HG03378 (cell line): Measurements from ENCODE around the gene GSG1L.

Experiments used
- ATAC-seq: cut with Tn5 transposase; IDR thresholded peaks from one replicate; pipeline ENCODE4 v1.9.1; 2021; ENCODE audit warnings: mild to moderate bottlenecking, moderate library complexity; ENCODE audit not compliant: unreplicated experiment

The GSG1L gene

DNA sequence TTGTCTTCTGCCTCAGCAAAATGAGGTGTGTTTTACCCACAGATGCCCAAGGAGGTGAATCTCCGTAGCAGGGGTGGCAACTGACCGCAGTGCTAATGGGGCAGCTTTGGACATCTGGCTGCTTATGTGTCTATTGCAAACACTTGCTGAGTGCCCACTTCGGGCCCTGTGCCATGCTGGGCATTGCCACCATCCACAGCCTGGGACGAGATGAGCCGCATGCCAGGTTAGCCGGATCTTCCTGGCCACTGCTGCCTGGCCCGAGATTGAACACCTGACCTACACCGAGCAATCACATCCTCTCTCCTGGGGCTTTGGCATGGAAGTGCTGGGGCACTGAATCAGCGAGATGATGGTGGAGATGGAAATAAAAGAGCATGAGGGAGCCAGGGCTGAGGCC is 238.7 kb downstream of the GSG1L start:
- no peak for ATAC-seq

DNA sequence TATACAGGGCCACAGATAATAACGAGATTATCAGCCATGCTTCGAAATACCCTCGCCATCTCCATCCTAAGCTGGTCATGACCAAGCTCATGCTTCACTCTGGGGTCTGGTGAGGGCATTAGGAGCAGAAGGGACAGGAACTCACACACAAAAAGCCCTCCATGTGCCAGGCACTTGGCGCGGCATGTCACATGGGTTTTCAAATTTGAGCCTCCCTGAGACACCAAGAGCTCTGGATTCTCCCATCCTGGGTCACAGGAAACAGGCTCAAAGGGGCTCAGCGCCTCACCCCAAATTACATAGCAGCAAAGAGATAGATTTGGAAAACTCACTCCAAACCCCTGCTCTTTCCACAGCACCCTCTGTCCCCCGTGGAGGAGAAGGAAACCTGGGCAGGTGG is 239.5 kb downstream of the GSG1L start:
- no peak for ATAC-seq

DNA sequence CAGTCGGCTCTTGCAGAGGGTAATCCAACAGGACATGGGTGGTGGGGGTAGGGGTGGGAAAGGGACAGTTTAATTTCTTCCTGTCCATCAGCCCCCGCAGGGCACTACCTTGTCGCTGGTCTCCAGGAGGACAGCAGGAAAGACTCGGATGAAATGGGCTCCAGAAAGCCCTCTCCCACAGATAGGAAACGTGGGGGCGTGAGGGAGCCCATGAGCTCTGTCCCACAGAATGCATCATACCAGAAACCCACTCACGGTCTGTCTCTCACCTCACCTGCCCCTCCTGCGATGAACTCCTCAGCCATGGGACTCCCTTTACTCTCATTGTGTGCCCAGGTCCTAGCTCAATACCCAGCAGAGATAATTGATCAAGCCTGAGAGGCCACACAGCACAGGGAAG is 240.1 kb downstream of the GSG1L start:
- no peak for ATAC-seq

DNA sequence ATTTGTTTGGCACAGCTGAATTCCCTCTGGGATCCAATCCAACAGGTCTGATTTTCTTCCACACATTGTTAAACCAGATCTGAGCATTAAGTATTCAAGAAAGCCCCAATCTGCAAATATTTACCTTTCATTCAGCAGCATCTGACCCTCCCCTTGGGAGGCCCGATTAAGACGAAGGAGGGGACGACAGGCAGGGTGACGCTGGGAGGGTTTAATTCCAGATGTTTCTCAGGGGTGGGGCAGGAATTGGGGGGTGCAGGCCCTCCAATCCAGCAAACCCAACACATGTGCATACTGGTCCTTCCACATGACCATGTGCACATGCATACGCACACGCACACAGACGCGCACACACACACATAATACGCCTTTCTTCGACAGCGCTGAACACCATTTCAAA is 240.5 kb downstream of the GSG1L start:
- ATAC-seq, result no peak

DNA sequence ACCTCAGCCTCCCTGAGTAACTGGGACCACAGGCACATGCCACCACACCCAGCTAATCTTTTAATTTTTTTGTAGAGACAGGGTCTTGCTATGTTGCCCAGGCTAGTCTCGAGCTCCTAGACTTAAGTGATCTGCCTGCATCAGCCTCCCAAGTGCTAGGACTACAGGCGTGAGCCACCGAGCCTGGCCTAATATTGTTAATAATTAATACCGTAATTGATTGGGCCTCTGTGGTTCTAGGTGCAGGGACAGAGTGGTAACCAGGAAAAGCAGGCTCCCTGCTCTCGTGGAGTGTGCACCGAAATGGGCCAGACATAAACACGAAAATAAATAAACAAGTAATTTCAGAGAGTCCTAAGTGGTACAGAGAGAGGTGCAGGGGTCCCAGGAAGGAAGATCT is 241.0 kb downstream of the GSG1L start:
- no peak for ATAC-seq

DNA sequence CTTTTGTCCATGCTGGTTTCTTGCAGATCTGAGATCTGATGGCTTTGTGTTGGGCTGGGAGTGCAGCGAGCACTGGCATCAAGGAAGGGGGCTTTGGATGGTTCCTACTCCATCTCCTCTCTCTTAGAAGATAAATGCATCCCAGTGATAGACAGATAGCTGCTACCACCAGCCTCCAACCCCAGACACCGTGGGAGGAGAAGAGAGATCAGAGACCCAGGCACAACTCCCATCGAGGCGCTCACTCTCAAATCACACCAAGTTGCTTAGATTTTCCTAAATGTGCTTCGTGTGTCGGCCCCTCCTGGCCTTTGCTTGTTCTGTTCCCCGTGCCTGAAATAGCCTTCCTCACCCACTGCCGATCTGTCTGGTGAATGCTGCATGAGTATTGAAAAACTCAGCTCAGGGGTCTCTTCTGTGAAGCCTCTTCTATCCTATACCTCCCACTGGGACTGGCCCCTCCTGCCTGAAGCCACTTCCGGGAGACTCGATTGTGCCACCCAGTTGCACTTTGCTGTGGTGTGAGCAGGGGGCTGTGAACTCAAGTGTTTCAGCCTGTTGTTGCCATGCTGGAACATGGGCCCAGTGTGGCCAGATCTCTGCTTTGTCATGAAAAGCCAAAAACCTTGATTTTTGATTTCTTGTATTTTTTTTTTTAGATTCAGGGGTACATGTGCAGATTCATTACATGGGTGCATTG is 242.7 kb downstream of the GSG1L start:
- no peak for ATAC-seq

DNA sequence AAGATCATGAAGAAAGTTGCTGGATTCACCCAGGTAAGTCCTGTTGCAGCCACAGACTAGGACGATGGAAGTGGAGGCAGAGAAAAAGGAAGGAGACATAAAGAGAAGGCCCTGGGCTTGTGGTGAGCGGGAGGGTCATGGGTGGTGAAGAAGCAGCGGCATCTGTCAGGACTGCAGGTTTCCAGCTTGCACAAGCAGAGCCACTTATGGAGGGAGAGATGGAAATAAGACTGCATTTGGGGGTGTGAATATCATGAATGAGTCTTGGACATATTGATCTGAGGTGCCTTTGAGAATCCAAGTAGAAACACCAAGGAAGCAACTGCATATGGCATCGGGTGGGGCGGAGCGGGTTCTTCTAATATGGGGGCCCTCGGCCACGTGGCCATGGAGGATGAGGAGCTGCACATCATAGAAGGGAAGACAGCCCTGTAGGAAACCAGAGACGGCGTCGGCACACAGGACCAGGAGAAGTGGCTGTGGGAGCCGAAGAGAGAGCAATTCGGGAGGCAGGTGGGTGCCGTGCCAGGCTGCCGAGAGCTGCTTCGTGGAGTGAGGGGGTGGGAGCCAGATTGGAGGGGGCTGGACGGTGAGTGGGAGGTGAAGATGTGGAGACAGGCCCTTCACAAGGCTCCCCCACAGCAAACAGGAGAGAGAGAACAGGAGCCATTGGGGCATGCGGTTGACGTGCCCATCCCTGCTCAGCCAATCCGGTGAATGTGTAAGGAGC is 243.5 kb downstream of the GSG1L start:
- ATAC-seq, result no peak

DNA sequence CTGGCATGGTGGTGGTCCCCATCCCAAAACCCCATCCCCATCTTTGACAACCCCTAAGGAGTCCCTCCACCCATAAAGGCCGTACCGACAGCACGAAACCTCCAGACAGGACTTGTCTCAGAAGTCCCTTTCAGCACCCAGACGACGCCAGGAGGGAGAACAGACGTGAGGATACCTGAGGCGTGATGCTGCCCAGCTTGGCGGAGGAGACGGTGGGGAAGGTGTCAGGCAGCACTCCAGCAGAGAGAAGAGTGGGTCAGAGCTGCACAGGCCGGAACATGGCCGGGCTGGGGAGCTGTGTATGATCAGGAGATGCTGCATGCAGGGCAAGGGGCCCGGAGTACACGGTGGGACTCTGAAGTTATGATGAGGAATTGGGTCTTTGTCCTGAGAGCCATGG is 244.2 kb downstream of the GSG1L start:
- no peak for ATAC-seq

DNA sequence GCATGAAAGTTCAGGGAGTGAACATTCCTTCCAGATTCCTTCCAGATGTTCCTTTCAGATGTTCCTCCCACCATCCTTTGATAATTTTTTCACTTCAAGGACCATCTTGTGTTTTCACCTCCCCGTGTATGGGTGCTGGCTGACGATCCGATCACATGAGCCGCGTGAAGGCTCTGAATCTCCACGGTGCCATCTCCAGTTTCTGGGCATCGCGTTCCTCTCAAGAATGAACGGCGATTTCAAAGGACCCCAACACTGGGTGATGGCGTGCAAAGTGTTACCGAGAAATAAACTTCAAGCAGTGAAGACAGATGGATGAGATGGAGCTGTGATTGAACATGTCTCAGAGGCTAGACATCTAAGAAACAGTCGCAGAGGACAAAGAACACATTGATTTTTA is 245.3 kb downstream of the GSG1L start:
- no peak for ATAC-seq

DNA sequence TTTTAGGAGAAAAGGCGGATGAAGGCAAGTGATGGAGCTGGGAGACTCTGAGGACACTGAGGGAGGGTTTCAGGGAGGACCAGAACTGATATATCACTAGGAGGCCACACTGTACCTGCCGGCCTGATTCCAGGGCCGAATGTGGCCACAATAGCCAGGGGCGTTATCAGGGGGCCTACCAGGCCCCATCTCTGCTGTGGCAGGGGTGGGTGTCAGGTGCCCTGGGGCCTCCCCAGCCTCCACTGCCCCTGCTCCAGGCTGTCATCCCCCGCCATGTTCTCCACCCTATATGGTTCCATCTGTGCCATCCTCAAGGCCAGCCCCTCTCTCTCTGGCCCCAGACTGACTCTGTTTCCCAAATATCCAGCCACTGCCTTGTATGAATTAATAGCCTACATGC is 246.5 kb downstream of the GSG1L start:
- ATAC-seq, result no peak

DNA sequence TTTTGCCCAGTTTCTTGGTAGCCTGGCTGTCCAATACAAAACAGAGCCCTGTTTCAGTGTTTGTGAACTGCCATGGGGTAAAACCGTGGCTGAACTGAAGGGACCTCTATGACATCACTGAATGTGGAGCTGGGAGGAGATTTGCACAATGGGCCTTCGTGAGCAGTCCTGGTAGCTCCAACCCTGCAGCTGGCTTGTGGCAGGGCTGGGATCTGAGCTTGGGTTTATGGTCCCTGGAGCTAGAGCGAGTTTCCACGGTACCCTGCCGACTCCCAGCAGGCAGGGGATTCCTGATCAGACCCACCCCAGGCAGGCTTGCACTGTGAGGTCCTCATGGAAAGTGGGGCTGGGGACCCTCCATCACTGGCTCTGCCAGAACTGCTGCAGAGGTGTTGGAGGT is 247.0 kb downstream of the GSG1L start:
- ATAC-seq, result no peak

DNA sequence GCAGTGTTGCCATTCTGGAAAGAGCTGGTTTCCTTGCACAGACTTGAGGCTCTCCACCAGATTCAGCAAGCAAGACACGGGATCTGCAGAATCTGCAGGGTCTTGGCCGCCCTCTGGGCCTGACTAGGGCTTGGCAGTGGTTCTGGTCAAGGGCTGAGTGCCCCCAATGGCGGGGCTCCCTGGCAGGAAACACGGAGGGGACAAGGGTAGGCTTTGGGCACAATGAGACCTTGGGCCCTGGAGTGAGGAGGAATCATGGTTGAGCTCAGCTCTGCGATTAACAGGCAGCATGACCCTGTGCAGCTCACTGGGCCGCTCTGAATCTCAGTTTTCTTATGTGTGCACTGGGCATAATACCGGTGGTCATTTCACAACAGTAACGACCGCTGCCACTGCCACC is 249.9 kb downstream of the GSG1L start:
- ATAC-seq, result no peak

DNA sequence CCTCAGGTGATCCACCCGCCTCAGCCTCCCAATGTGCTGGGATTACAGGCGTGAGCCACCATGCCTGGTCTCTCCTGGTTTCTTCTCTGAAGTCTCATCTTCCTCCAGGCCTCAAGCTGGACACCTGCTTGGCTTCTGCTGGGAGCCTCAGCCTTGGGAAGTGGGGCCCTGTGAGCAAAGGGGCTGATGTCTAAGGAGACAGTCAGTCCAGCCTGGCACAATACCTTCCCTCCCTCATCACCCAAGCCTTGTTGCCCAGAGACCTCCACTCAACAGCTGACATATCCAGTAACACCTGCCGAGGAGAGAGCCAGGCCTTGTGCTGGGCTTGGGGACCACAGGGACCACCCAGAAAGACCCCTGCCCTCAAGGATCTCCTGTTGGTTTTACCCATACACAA is 251.6 kb downstream of the GSG1L start:
- ATAC-seq, result no peak

DNA sequence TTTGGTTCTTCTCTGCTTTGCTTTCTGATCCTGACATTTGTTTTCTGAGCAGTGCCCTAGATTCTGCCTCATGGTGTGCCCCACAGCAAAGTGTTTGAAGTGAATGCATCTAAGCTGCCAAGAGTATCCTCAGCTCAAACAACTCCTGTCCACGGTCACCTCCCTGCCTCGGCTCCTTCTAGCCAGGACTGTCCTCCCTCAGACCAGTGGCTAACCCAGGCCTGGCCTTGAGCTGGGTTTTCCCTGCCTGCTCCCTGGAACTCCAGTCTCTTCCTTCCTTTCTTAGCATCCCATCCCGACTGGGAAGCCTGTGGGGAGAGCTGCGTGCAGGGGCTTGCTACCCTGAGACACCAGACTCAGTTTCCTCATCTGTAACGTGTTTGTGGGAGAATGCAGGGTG is 256.5 kb downstream of the GSG1L start:
- no peak for ATAC-seq

DNA sequence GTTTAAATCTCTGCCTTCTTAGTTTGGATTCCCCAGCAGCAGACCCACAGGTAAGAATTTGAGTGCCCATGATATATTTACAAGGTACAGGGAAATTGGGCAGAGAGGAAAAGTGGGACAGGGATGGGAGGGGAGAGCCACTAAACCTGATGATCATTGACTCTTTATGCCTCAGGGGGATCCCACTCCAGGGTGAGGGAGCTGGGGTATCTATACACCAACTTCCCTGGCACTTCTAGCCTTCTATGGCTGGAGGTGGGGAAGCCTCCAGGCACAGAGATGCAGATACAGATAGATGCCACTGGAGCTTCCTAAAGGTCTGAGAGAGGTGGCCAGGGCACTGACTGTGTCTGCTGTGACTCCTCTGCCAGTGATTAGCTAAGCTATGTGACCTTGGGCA is 257.1 kb downstream of the GSG1L start:
- ATAC-seq, result no peak

DNA sequence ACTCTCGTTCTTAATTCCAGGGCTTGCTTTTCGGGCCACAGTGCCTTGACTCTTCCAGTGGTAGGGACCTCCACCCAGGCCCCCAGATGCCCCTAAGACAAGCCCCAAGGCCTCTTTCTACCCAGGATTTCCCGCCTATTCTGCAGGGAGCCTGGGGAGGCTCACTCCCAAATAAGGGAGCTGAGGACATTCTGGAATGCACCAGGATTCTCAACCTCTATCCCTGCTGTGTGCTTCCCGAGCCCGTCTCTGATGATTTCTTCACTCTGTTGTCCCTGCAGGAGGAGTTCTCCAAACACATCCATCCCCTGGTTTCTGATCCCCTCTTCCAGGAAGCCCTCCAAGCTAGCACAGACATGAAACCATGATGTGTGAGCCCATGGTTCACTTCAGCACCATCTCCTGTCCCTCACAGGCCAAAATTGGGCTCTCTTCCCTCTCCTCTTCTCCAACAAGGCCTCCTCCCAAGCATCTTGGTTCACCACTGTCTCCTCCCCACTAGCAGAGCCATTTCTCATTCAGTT is 257.6 kb downstream of the GSG1L start:
- no peak for ATAC-seq

DNA sequence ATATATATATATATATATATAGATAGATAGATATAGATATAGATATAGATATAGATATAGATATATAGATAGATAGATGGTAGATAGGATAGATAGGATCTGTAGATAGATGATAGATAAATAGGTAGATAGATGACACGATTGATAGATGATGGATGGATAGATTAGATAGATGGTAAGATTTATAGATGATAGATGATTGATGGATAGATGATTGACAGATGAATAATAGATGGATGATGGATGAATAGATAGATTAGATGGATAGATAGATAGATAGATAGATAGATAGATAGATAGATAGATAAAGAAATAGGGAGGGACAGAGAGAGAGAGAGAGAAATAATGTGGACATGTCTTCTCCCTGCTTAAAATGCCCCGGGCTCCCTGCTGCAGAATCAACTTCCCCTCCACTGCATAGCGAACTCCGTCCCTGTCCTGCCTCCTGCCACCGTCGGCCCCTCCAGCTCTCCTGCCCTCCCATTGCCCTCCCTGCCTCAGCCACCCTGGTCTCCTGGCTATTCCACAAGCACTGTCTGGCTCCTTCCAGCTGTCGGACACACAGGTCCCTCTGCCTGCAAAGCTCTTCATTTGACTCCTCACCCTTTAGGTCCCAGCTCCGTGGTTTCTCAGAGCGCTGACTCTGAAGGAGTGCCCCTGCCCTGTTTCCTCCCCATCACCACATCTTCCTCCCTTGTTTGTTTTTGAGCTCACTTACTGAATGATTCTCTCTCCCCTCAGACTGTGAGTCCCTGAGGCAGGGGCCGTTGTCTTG is 259.6 kb downstream of the GSG1L start:
- ATAC-seq, result no peak

DNA sequence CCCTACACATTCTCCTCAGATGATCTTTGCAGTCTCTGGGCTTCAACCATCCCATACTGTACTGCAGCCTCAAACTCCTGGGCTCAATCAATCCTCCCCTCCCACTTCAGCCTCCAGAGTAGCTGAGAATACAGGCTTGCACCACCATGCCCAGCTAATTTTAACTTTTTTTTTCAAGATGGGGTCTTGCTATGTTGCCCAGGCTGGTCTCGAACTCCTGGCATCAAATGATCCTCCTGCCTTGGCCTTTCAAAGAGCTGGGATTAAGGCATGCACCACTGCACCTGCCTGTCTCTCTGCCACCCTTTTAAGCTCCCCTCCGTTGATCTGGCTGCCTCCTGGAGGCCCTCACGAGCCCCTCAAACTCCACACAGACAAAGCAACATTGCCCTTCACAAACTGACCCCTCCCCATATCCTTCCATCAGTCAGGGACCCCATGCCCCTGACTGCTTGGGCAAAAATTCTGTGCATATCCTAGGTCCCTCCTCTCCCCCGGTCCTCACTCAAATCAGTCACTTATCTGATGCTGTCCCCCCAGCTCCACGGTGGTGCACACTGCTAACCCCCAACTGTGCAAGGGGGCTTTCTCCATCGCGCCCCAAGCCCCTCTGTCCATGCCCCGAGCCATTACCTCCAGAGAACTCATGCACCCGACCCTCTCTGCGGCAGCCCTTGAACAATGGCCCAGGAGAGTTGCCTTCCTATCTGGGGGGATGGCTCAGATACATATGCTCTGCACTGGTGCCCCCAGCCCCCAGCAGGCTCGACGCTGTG is 260.7 kb downstream of the GSG1L start:
- ATAC-seq, result no peak

DNA sequence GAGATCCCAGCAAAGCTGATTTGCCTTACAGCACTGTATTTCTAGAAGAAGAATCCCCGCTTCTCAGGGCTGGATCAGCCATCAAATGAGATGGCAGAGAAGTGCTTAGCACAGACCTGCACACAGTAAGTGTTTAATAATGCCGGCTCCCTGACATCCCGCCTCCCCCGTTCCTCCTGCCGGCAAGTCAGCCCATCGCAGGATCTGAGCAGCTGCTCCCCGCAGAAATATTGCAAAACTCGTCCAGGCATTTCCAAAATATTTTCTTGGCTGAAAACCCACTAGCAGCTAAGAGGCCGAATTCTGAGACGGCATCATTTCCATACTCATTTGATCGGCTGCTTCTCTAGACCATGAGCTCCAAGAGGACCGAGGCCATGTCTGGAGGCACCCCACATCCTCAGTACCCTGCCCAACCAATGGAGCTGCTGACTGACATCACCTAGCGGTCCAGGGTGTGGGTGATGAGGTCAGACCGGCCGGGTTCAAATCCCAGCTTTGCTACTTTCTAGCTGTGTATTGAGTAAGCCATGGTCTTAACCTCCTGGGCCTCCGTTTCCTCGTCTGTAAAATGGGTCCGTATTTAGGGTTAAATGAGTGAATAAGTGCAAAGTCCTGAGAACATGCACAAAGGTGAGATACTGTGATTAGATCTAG is 262.1 kb downstream of the GSG1L start:
- ATAC-seq, result no peak

DNA sequence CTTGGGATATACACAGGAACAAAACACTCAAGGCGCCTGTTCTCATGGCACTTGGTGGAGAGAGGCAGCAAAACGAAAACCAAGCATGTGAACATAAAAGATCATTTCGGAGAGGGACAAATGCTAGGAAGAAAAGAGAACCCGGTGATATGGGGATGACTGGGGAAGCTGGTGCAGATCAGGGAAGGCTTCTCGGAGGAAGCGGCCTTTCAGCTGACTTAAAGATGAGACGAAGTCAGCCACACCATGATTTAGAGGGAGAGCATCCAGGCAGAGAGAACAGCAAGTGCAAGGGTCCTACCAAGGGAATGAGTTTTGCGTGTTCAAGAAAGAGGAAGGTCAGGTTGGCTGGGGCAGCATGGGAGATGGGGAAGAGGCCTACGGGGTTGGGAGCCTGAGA is 262.7 kb downstream of the GSG1L start:
- no peak for ATAC-seq

DNA sequence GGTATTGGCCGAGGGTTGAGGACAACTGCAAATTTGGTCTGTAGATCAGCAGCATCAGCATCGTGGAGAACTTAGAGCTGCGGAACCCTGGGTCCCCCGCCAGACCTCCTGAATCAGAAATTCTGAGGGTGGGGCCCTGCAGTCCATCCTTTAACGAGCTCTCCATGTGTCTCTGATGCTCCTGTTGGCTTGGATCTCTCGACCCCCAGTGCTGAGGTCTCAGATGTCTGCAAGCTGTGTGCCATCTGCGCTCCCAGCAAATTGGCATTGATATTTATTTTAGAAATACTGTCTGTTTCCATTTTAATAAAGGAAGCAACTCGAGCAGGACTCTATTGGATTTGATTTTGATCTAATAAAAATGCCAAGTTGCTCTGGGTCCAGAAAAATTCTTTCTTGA is 263.6 kb downstream of the GSG1L start:
- ATAC-seq, result no peak
